Umbilical cord (tissue), 2 donors: ENCODE data around the gene TNNT1. TPM values are rescaled to one million over a fixed set of nuclear protein-coding genes. Genes with fewer than 3 reads are reported as not detected.

ENCODE experiments used
- DNase-seq: peaks from one replicate; pipeline ENCODE4 v3.0.0-alpha.2; 2015; ENCODE audit warnings: low spot score
- total RNA-seq: library from RNA; depleted of rRNA; stranded (reverse); fragments of >200 nt; gene quantifications from one replicate; pipeline ENCODE4 v1.2.3, GENCODE V29; 2014; ENCODE audit warnings: low replicate concordance; ENCODE audit not compliant: insufficient read depth

TNNT1 gene
- total RNA-seq, 1 donor from 2014 or later = 0.72 TPM

- DNase-seq = no peak
These were observed 7.3 kb downstream of the TNNT1 start for GRCh38 chr19:55141696-55142095.

GRCh38 chr19:55137915-55138314 lies 11.1 kb downstream of the TNNT1 start:
- DNase-seq = no peak

- DNase-seq = no peak
These were observed 12.5 kb downstream of the TNNT1 start for GRCh38 chr19:55136399-55137102.

GRCh38 chr19:55134736-55135135 lies 14.3 kb downstream of the TNNT1 start:
- DNase-seq = no peak

GRCh38 chr19:55133639-55134444 lies 15.2 kb downstream of the TNNT1 start:
- no peak for DNase-seq

- DNase-seq = no peak
These were observed 16.4 kb downstream of the TNNT1 start for GRCh38 chr19:55132453-55133129.

- DNase-seq = no peak
These were observed 17.6 kb downstream of the TNNT1 start for GRCh38 chr19:55131421-55131820.

- no peak for DNase-seq
These were observed 30.0 kb downstream of the TNNT1 start for GRCh38 chr19:55119053-55119452.

- DNase-seq = peak; percentile 69
These were observed 30.5 kb downstream of the TNNT1 start for GRCh38 chr19:55118401-55118991.

GRCh38 chr19:55117663-55118391 lies 31.2 kb downstream of the TNNT1 start:
- DNase-seq = peak; percentile 100

- no peak for DNase-seq
These were observed 31.9 kb downstream of the TNNT1 start, which contains the start of gene PPP1R12C for GRCh38 chr19:55116859-55117662. PPP1R12C (minus strand) TSS chr19:55117637; CDS start chr19:55117543, 94 bp downstream.

- DNase-seq = peak; percentile 83
These were observed 32.7 kb downstream of the TNNT1 start for GRCh38 chr19:55116232-55116858.

- no peak for DNase-seq
These were observed 33.5 kb downstream of the TNNT1 start for GRCh38 chr19:55115446-55116065.

- DNase-seq = no peak
These were observed 34.4 kb downstream of the TNNT1 start for GRCh38 chr19:55114566-55115145.

GRCh38 chr19:55113570-55114039 lies 35.4 kb downstream of the TNNT1 start:
- peak; percentile 94 for DNase-seq

- DNase-seq = no peak
These were observed 36.0 kb downstream of the TNNT1 start for GRCh38 chr19:55112777-55113569.

GRCh38 chr19:55112246-55112776 lies 36.7 kb downstream of the TNNT1 start:
- DNase-seq = no peak
